ENCODE data around the gene CDC14B. TPM values are rescaled to one million over a fixed set of nuclear protein-coding genes. Genes with fewer than 3 reads are reported as not detected.
A peak's percentile ranks its signal among the peaks of the same experiment; 100 is the strongest.

The CDC14B gene
- total and polyA plus RNA-seq, 4 donors: 8.8 to 33.3 (median 11.3) TPM

GRCh38 chr9:96458226-96458625, 161.4 kb downstream of the CDC14B start (continued):
- TF ChIP-seq ZBTB33 (IDR thresholded peaks at IDR 0.05): no peak
- no peak for TF ChIP-seq FOXA2 (IDR thresholded peaks at IDR 0.05)
- TF ChIP-seq TAF1 (conservative IDR thresholded peaks at IDR 0.05): no peak
- TF ChIP-seq SP1 (IDR thresholded peaks at IDR 0.05): no peak
- no peak for TF ChIP-seq HNF4G (IDR thresholded peaks at IDR 0.05)
- TF ChIP-seq FOXA1 (IDR thresholded peaks at IDR 0.05): no peak

GRCh38 chr9:96457266-96457665, 162.4 kb downstream of the CDC14B start:
- no peak for DNase-seq (ENCODE audit: low spot score)
- no peak overlapping the region for H3K27ac ChIP-seq (ENCODE audit: low read depth in 1 of 2, low read length in 2 of 2)

GRCh38 chr9:96453625-96454024, 166.0 kb downstream of the CDC14B start:
- Histone ChIP-seq H3K27me3 (ENCODE audit: control insufficient read depth in 4 of 4, insufficient read depth in 4 of 4, low read length in 3 of 4) (no peaks in the 10 kb centered on the region), H3K9me3 (ENCODE audit: control insufficient read depth in 4 of 4, low read length in 3 of 4) (no peaks in the 10 kb centered on the region), H3K4me1 (ENCODE audit: control insufficient read depth in 4 of 4, insufficient read depth in 4 of 4, low read length in 3 of 4) (peaks cover 0 to 18% (median 9%) of the 10 kb centered on the region in 4 donors), H3K4me3 (ENCODE audit: low read depth in 1 of 3, low read length in 3 of 3) (no peak overlapping the region), H3K36me3 (ENCODE audit: control insufficient read depth in 4 of 4, insufficient read depth in 3 of 4, low read depth in 1 of 4, low read length in 3 of 4) (no peaks in the 10 kb centered on the region), H3K27ac (ENCODE audit: low read depth in 1 of 2, low read length in 2 of 2) (no peak overlapping the region), H3K9ac (ENCODE audit: low read depth in 1 of 2, low read length in 2 of 2) (no peak overlapping the region)
- 28% methylated on average over 2 of the region's 2 CpGs for WGBS
- DNase-seq (ENCODE audit: low spot score): no peak
- no peak for TF ChIP-seq HNF4G (IDR thresholded peaks at IDR 0.05)
- TF ChIP-seq FOXA2 (IDR thresholded peaks at IDR 0.05): no peak
- peak; percentile 84 to 86 for TF ChIP-seq RAD21 (IDR thresholded peaks at IDR 0.05)
- no peak for TF ChIP-seq NR2F2 (IDR thresholded peaks at IDR 0.05)
- no peak for TF ChIP-seq ZBTB33 (IDR thresholded peaks at IDR 0.05)
- peak; percentile 70 for TF ChIP-seq CTCF (IDR thresholded peaks at IDR 0.05; ENCODE audit: low read depth, low read length, missing input control)
- no peak for TF ChIP-seq MAX (IDR thresholded peaks at IDR 0.05)
- no peak for TF ChIP-seq FOXA1 (IDR thresholded peaks at IDR 0.05)
- no peak for TF ChIP-seq RXRA (IDR thresholded peaks at IDR 0.05)
- no peak for TF ChIP-seq EGR1 (IDR thresholded peaks at IDR 0.05; ENCODE audit: low read depth in 2 of 2)
- no peak for TF ChIP-seq HNF4A (conservative IDR thresholded peaks at IDR 0.05)

More at GRCh38 chr9:96457266-96457665, 162.4 kb downstream of the CDC14B start:
- Histone ChIP-seq H3K9ac (ENCODE audit: low read depth in 1 of 2, low read length in 2 of 2) (no peak overlapping the region), H3K36me3 (ENCODE audit: control insufficient read depth in 4 of 4, insufficient read depth in 3 of 4, low read depth in 1 of 4, low read length in 3 of 4) (no peaks in the 10 kb centered on the region), H3K4me3 (ENCODE audit: low read depth in 1 of 3, low read length in 3 of 3) (no peak overlapping the region), H3K9me3 (ENCODE audit: control insufficient read depth in 4 of 4, low read length in 3 of 4) (no peaks in the 10 kb centered on the region), H3K4me1 (ENCODE audit: control insufficient read depth in 4 of 4, insufficient read depth in 4 of 4, low read length in 3 of 4) (peaks cover 0 to 1% (median 0%) of the 10 kb centered on the region in 4 donors), H3K27me3 (ENCODE audit: control insufficient read depth in 4 of 4, insufficient read depth in 4 of 4, low read length in 3 of 4) (no peaks in the 10 kb centered on the region)
- WGBS: 93% methylated on average over 4 of the region's 4 CpGs
- TF ChIP-seq RAD21 (IDR thresholded peaks at IDR 0.05) (no peak), MAX (IDR thresholded peaks at IDR 0.05) (no peak), ATF3 (IDR thresholded peaks at IDR 0.05) (no peak), ZBTB33 (IDR thresholded peaks at IDR 0.05) (no peak), GABPA (IDR thresholded peaks at IDR 0.05 in 1 of 2, conservative IDR thresholded peaks at IDR 0.05 in 1 of 2) (no peak), HNF4G (IDR thresholded peaks at IDR 0.05) (no peak), HNF4A (conservative IDR thresholded peaks at IDR 0.05) (no peak)

Measured in liver (tissue), 9 donors.